OCI-LY3 (cell line): ENCODE measurements around the gene BTBD19.

ENCODE experiments used
- H2AFZ ChIP-seq: fragments of 200-600, 300-600 bp; shearing (Covaris generic); 2 replicates; pipeline ENCODE4 v1.6.0; 2014; ENCODE audit warnings: antibody characterized with exemption, low read depth, low read length
- H3K27ac ChIP-seq: fragments of 200-600, 300-600 bp; sonication (generic); 2 replicates; pipeline ENCODE4 v1.5.1; 2014; ENCODE audit warnings: mild to moderate bottlenecking, low read length, moderate library complexity, mixed read lengths
- H3K27me3 ChIP-seq: fragments of 200-600, 300-600 bp; sonication (generic); 2 replicates; pipeline ENCODE4 v1.6.1; 2014; ENCODE audit warnings: low read depth, low read length, mixed read lengths
- H3K36me3 ChIP-seq: fragments of 200-600, 300-600 bp; sonication (generic); replicated peaks from 2 replicates; pipeline ENCODE3; 2014; ENCODE audit warnings: low read depth, low read length, mixed read lengths
- H3K4me1 ChIP-seq: fragments of 300-600, 200-600 bp; sonication (generic); 2 replicates; pipeline ENCODE4 v1.6.1; 2014; ENCODE audit warnings: low read length, mixed read lengths
- H3K4me2 ChIP-seq: fragments of 200-600, 300-600 bp; sonication (generic); 2 replicates; pipeline ENCODE4 v1.6.1; 2014; ENCODE audit warnings: low read length, mixed read lengths
- H3K4me3 ChIP-seq: fragments of 300-600, 200-600 bp; sonication (generic); 2 replicates; pipeline ENCODE4 v1.5.1; 2014; ENCODE audit warnings: antibody characterized with exemption, mild to moderate bottlenecking, low read length, moderate library complexity
- H3K79me2 ChIP-seq: fragments of 300-600, 200-600 bp; shearing (Covaris generic); 2 replicates; pipeline ENCODE4 v1.6.1; 2014; ENCODE audit warnings: mild to moderate bottlenecking, low read length, mixed read lengths
- H3K9ac ChIP-seq: fragments of 300-600, 200-600 bp; shearing (Covaris generic); 2 replicates; pipeline ENCODE4 v1.6.0; 2014; ENCODE audit warnings: mild to moderate bottlenecking, low read length, moderate library complexity
- H3K9me3 ChIP-seq: fragments of 200-600, 300-600 bp; shearing (Covaris generic); 2 replicates; pipeline ENCODE4 v1.6.1; 2014; ENCODE audit warnings: low read length, mixed read lengths; ENCODE audit not compliant: insufficient read depth
- H4K20me1 ChIP-seq: fragments of 200-600, 300-600 bp; sonication (generic); 2 replicates; pipeline ENCODE4 v1.6.1; 2016; ENCODE audit warnings: low read length, mixed read lengths; ENCODE audit not compliant: insufficient read depth
- CTCF ChIP-seq: fragments of 200-600, 300-600 bp; sonication (generic); IDR thresholded peaks from 2 replicates; pipeline ENCODE4 v1.5.1; 2014; ENCODE audit warnings: antibody characterized with exemption, low read length, low read depth
- EZH2phosphoT487 ChIP-seq: fragments of 200-600 bp; shearing (Covaris generic); IDR thresholded peaks from 2 replicates; pipeline ENCODE4 v1.6.1; 2018; ENCODE audit warnings: antibody characterized with exemption, mixed run types, low read depth

The BTBD19 gene

GRCh38 chr1:44854970-44855369 lies 46.6 kb downstream of the BTBD19 start:
- H3K79me2 ChIP-seq = no peaks in the 10 kb centered on the region
- no peaks in the 10 kb centered on the region for H3K27me3 ChIP-seq
- no peak overlapping the region for H2AFZ ChIP-seq
- H3K9me3 ChIP-seq = no peaks in the 10 kb centered on the region
- H3K4me3 ChIP-seq = no peak overlapping the region
- no peak overlapping the region for H3K27ac ChIP-seq
- H3K4me1 ChIP-seq = peaks cover 15% of the 10 kb centered on the region
- TF ChIP-seq EZH2phosphoT487 = no peak
- no peak for TF ChIP-seq CTCF
- H3K9ac ChIP-seq = no peak overlapping the region
- H3K36me3 ChIP-seq = no peaks in the 10 kb centered on the region
- H4K20me1 ChIP-seq = no peaks in the 10 kb centered on the region
- no peak overlapping the region for H3K4me2 ChIP-seq

GRCh38 chr1:44855742-44856141 lies 47.4 kb downstream of the BTBD19 start:
- Histone ChIP-seq H3K36me3 (no peaks in the 10 kb centered on the region), H3K27me3 (no peaks in the 10 kb centered on the region), H4K20me1 (no peaks in the 10 kb centered on the region), H3K4me1 (peaks cover 22% of the 10 kb centered on the region), H3K9me3 (no peaks in the 10 kb centered on the region), H3K4me3 (no peak overlapping the region), H3K79me2 (no peaks in the 10 kb centered on the region), H3K27ac (no peak overlapping the region), H3K9ac (no peak overlapping the region), H3K4me2 (no peak overlapping the region), H2AFZ (no peak overlapping the region)
- TF ChIP-seq CTCF (no peak), EZH2phosphoT487 (no peak)

GRCh38 chr1:44857446-44857845 lies 49.1 kb downstream of the BTBD19 start:
- TF ChIP-seq EZH2phosphoT487 (no peak), CTCF (no peak)
- Histone ChIP-seq H3K9me3 (no peaks in the 10 kb centered on the region), H4K20me1 (no peaks in the 10 kb centered on the region), H3K9ac (no peak overlapping the region), H3K27me3 (no peaks in the 10 kb centered on the region), H3K27ac (no peak overlapping the region), H3K4me1 (peaks cover 19% of the 10 kb centered on the region), H3K79me2 (no peaks in the 10 kb centered on the region), H3K4me3 (no peak overlapping the region), H2AFZ (no peak overlapping the region), H3K36me3 (no peaks in the 10 kb centered on the region), H3K4me2 (no peak overlapping the region)

GRCh38 chr1:44860331-44860730 lies 52.0 kb downstream of the BTBD19 start:
- TF ChIP-seq CTCF (no peak), EZH2phosphoT487 (no peak)
- Histone ChIP-seq H3K27ac (no peak overlapping the region), H3K4me2 (peak overlapping the region; percentile 28), H3K9ac (no peak overlapping the region), H3K79me2 (no peaks in the 10 kb centered on the region), H3K9me3 (no peaks in the 10 kb centered on the region), H3K27me3 (no peaks in the 10 kb centered on the region), H3K4me1 (peaks cover 19% of the 10 kb centered on the region), H3K4me3 (no peak overlapping the region), H2AFZ (no peak overlapping the region), H3K36me3 (no peaks in the 10 kb centered on the region), H4K20me1 (no peaks in the 10 kb centered on the region)
